GM15510 (cell line): ENCODE measurements around the gene LSM5.
A peak's percentile ranks its signal among the peaks of the same experiment; 100 is the strongest.

Experiments
- POLR2A ChIP-seq: IDR thresholded peaks from 3 replicates; pipeline ENCODE4 v1.6.1; 2011; ENCODE audit warnings: borderline replicate concordance; ENCODE audit not compliant: insufficient read length; ENCODE audit errors: extremely low read depth

LSM5 gene

GRCh38 chr7:32516551-32517100 is 26.4 kb upstream of the LSM5 start:
- no peak for TF ChIP-seq POLR2A

GRCh38 chr7:32515890-32516550 is 25.8 kb upstream of the LSM5 start:
- TF ChIP-seq POLR2A: no peak

- no peak for TF ChIP-seq POLR2A
Measured at GRCh38 chr7:32513210-32513609, 23.0 kb upstream of the LSM5 start.

GRCh38 chr7:32511791-32512190 is 21.6 kb upstream of the LSM5 start:
- no peak for TF ChIP-seq POLR2A

- TF ChIP-seq POLR2A: no peak
Measured at GRCh38 chr7:32507414-32507813, 17.2 kb upstream of the LSM5 start.

GRCh38 chr7:32506266-32507054 is 16.3 kb upstream of the LSM5 start:
- TF ChIP-seq POLR2A: no peak

- no peak for TF ChIP-seq POLR2A
Measured at GRCh38 chr7:32502728-32503127, 12.5 kb upstream of the LSM5 start.

- TF ChIP-seq POLR2A: no peak
Measured at GRCh38 chr7:32501522-32501921, 11.3 kb upstream of the LSM5 start.

- no peak for TF ChIP-seq POLR2A
Measured at GRCh38 chr7:32500922-32501341, 10.8 kb upstream of the LSM5 start.

- TF ChIP-seq POLR2A: no peak
Measured at GRCh38 chr7:32496052-32496813, 6.1 kb upstream of the LSM5 start.

GRCh38 chr7:32495298-32496051 is 5.3 kb upstream of the LSM5 start, which contains the start of gene AVL9:
AVL9 (plus strand) TSS chr7:32495489; CDS start chr7:32495710, 221 bp downstream.
- TF ChIP-seq POLR2A: peak; percentile 94

GRCh38 chr7:32494946-32495297 is 4.7 kb upstream of the LSM5 start:
- peak; percentile 69 for TF ChIP-seq POLR2A

GRCh38 chr7:32489788-32490126 is 423 bp downstream of the LSM5 start:
- TF ChIP-seq POLR2A: no peak

GRCh38 chr7:32481921-32482320 is 8.3 kb downstream of the LSM5 start:
- no peak for TF ChIP-seq POLR2A
